Muscle layer of colon (tissue), 2 donors: Measurements from ENCODE around the gene ITGA4.

Source experiments
- H3K27ac ChIP-seq: one replicate; pipeline ENCODE4 v1.7.0; 2013; ENCODE audit warnings: low read depth, mild to moderate bottlenecking, low read length, moderate library complexity
- H3K27me3 ChIP-seq, 2 donors: one replicate each; pipeline ENCODE4 v1.7.0; 2013; ENCODE audit warnings: low read length in 2 of 2, mild to moderate bottlenecking in 2 of 2; ENCODE audit not compliant: insufficient read depth in 2 of 2, control insufficient read depth in 1 of 2
- H3K36me3 ChIP-seq: one replicate; pipeline ENCODE4 v1.7.0; 2013; ENCODE audit warnings: mild to moderate bottlenecking, low read length; ENCODE audit not compliant: insufficient read depth
- H3K4me1 ChIP-seq: one replicate; pipeline ENCODE4 v1.7.0; 2013; ENCODE audit warnings: mild to moderate bottlenecking, low read length; ENCODE audit not compliant: insufficient read depth
- H3K4me3 ChIP-seq, 2 donors: one replicate each; pipeline ENCODE4 v1.7.0; 2013; ENCODE audit warnings: low read length in 2 of 2, low read depth in 1 of 2, mild to moderate bottlenecking in 1 of 2, moderate library complexity in 1 of 2
- H3K9ac ChIP-seq: one replicate; pipeline ENCODE4 v1.7.0; 2013; ENCODE audit warnings: low read length
- H3K9me3 ChIP-seq: one replicate; pipeline ENCODE4 v1.7.0; 2013; ENCODE audit warnings: mild to moderate bottlenecking, low read length
- donor health status: abdominal sarcoma.
- donor health status: Adenocarcinoma of cecum.

ITGA4 gene

DNA sequence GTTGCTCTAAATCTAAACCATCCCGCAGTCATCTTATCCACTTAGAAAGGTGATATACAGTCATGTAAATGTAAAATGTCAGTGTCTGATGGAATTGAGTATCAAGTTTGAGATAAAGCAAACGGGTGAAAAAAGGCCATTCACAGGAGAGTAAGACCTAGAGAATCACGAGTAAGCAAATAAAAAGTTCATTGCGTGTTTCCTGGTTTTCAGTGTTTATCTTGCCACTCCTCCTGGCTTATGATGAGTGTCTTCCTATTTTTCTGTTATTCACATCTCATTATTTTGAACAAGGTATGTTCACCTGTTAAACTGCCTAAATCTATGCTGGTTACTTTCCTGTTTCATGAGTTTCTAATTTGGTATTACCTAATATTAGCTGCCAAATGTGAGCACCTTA, 68.8 kb downstream of the ITGA4 start:
- no peak overlapping the region for H3K9ac ChIP-seq
- H3K36me3 ChIP-seq = no peaks in the 10 kb centered on the region
- no peak overlapping the region for H3K4me3 ChIP-seq
- H3K9me3 ChIP-seq = no peaks in the 10 kb centered on the region
- no peak overlapping the region for H3K27ac ChIP-seq
- H3K4me1 ChIP-seq = no peaks in the 10 kb centered on the region
- H3K27me3 ChIP-seq = no peaks in the 10 kb centered on the region

DNA sequence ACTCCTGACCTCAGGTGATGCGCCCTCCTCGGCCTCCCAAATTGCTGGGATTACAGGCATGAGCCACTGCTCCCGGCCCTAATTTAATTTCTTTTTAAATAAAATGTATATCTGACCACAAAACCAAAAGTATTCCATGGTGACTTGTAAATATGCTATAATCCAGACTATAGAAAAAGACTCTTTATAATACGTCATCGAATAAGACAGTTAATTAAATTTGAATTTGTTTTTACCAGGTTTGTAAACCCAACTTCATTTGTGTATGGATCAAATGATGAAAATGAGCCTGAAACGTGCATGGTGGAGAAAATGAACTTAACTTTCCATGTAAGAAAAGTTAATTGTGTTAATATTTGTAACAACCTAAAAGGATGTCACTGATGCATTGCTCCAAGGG, 69.9 kb downstream of the ITGA4 start:
- H3K9ac ChIP-seq = no peak overlapping the region
- no peak overlapping the region for H3K27ac ChIP-seq
- no peaks in the 10 kb centered on the region for H3K27me3 ChIP-seq
- H3K9me3 ChIP-seq = no peaks in the 10 kb centered on the region
- H3K4me3 ChIP-seq = no peak overlapping the region
- no peaks in the 10 kb centered on the region for H3K4me1 ChIP-seq
- no peaks in the 10 kb centered on the region for H3K36me3 ChIP-seq

DNA sequence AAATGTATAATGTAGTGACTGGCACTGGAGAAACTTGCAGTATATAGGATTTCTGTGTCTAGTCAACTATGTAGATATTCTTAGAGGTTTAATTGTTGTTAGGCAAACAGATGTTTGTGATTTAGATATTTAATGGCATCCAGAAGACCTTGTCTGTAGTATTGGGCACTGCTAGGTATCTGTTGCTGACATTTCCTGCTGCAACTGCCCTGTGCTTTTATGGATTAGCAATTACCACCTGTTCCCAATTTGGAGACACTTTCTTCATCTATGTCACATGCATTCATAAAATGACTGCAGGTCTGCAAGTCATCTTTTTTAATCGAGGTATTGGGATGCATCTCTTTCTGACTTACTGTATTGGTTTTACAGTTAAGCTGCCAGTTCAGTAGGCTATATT, 71.3 kb downstream of the ITGA4 start:
- Histone ChIP-seq H3K27ac (no peak overlapping the region), H3K4me3 (no peak overlapping the region), H3K9me3 (no peaks in the 10 kb centered on the region), H3K4me1 (no peaks in the 10 kb centered on the region), H3K27me3 (no peaks in the 10 kb centered on the region), H3K9ac (no peak overlapping the region), H3K36me3 (no peaks in the 10 kb centered on the region)

- H3K4me1 ChIP-seq = no peaks in the 10 kb centered on the region
- H3K27ac ChIP-seq = no peak overlapping the region
- H3K9me3 ChIP-seq = no peaks in the 10 kb centered on the region
- no peaks in the 10 kb centered on the region for H3K27me3 ChIP-seq
- no peaks in the 10 kb centered on the region for H3K36me3 ChIP-seq
- H3K4me3 ChIP-seq = no peak overlapping the region
- no peak overlapping the region for H3K9ac ChIP-seq
These were observed 79.5 kb downstream of the ITGA4 start for GRCh38 chr2:181536730-181537129.

GRCh38 chr2:181540421-181540820, 83.2 kb downstream of the ITGA4 start:
- no peaks in the 10 kb centered on the region for H3K36me3 ChIP-seq
- no peak overlapping the region for H3K27ac ChIP-seq
- no peaks in the 10 kb centered on the region for H3K4me1 ChIP-seq
- no peaks in the 10 kb centered on the region for H3K9me3 ChIP-seq
- no peak overlapping the region for H3K9ac ChIP-seq
- no peaks in the 10 kb centered on the region for H3K27me3 ChIP-seq
- H3K4me3 ChIP-seq = no peak overlapping the region

GRCh38 chr2:181542170-181542569, 85.0 kb downstream of the ITGA4 start:
- Histone ChIP-seq H3K9me3 (no peaks in the 10 kb centered on the region), H3K36me3 (no peaks in the 10 kb centered on the region), H3K27ac (no peak overlapping the region), H3K27me3 (no peaks in the 10 kb centered on the region), H3K4me1 (no peaks in the 10 kb centered on the region), H3K4me3 (no peak overlapping the region), H3K9ac (no peak overlapping the region)

- no peak overlapping the region for H3K4me3 ChIP-seq
These were observed 88.9 kb downstream of the ITGA4 start for GRCh38 chr2:181546086-181546485.

DNA sequence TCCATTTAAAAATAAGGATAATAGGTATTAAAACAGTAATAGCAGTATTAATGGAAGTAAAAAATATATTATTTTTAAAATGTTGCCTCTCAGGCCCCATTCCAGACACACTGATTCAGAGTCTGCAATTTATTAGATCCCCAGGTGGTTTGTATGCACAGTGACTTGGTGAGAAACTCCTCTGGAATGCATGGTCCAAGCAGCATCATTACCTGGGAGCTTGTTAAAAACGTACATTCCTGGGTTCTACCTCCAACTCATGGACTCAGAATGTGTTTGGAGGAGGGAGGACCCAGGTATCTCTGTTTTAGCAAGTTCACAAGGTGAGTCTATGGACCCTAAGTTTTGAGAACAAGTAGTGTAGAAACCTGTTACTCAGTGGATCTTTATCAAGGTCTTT, 95.6 kb downstream of the ITGA4 start:
- no peaks in the 10 kb centered on the region for H3K36me3 ChIP-seq
- no peaks in the 10 kb centered on the region for H3K27me3 ChIP-seq
- no peak overlapping the region for H3K27ac ChIP-seq
- no peaks in the 10 kb centered on the region for H3K9me3 ChIP-seq
- no peak overlapping the region for H3K9ac ChIP-seq
- no peaks in the 10 kb centered on the region for H3K4me1 ChIP-seq
- H3K4me3 ChIP-seq = no peak overlapping the region

More at GRCh38 chr2:181546086-181546485, 88.9 kb downstream of the ITGA4 start:
- no peak overlapping the region for H3K27ac ChIP-seq
- H3K9me3 ChIP-seq = no peaks in the 10 kb centered on the region
- no peaks in the 10 kb centered on the region for H3K27me3 ChIP-seq
- no peaks in the 10 kb centered on the region for H3K36me3 ChIP-seq
- no peaks in the 10 kb centered on the region for H3K4me1 ChIP-seq
- no peak overlapping the region for H3K9ac ChIP-seq

GRCh38 chr2:181553244-181553643, 96.1 kb downstream of the ITGA4 start:
- Histone ChIP-seq H3K4me3 (no peak overlapping the region), H3K27me3 (no peaks in the 10 kb centered on the region), H3K4me1 (no peaks in the 10 kb centered on the region), H3K36me3 (no peaks in the 10 kb centered on the region), H3K27ac (no peak overlapping the region), H3K9me3 (no peaks in the 10 kb centered on the region), H3K9ac (no peak overlapping the region)

DNA sequence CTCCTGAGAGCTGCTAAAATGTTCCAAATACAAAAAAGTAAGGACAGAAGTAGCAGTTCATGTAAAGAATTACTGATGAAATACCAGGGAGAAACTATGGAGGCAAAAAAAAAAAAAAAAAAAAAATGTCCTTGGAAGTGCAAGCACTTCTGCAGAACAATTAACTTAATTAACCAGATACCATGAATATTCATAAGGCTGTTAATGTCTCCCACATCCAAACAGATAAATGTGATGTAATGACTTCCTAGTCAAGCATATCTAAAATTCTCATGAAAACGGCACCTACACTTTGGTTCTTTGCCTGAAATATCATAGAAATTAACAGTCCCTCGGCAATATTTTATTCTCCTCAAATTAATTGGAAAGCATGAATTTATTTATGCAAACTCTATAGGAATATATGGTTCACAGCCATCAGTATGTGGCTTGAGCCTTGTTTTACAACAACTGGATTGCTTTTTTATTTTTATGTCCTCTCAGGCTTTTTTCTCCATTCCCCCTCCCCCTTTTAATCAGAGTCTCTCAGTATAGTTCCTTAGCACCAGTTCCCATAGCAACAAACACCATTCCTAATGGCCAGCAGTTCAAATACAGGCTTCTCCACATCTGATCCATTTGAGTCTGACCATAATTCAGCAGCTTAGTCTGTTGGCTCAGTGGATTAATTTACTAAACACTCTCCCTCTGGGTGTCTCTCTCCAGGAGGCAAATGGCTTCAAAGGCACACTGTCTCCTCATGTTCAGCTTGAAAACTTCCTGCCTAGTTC, 97.1 kb downstream of the ITGA4 start:
- Histone ChIP-seq H3K4me1 (no peaks in the 10 kb centered on the region), H3K4me3 (no peak overlapping the region), H3K9ac (no peak overlapping the region), H3K9me3 (no peaks in the 10 kb centered on the region), H3K27me3 (no peaks in the 10 kb centered on the region), H3K27ac (no peak overlapping the region), H3K36me3 (no peaks in the 10 kb centered on the region)

DNA sequence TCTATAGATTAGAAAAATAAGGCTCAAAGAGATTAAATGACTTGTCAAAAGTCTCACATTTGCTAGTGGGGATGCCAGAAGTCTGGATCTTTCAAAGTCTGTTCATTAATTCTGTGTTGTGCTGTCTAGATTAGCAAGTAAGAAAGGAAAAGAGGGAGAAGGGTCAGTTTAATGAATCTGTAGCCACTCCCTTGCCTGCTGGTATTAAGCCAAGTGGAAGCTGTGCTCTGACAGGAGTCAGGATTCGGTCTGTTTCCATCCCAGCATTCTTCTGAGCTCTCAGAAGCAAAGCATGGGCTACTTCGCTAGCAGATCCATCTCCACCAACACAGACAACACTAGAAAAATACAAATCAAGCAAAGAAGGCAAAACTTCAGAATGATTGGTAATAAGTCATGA, 101.2 kb downstream of the ITGA4 start:
- Histone ChIP-seq H3K9ac (no peak overlapping the region), H3K9me3 (no peaks in the 10 kb centered on the region), H3K27me3 (no peaks in the 10 kb centered on the region), H3K27ac (no peak overlapping the region), H3K4me3 (no peak overlapping the region), H3K4me1 (no peaks in the 10 kb centered on the region), H3K36me3 (no peaks in the 10 kb centered on the region)

DNA sequence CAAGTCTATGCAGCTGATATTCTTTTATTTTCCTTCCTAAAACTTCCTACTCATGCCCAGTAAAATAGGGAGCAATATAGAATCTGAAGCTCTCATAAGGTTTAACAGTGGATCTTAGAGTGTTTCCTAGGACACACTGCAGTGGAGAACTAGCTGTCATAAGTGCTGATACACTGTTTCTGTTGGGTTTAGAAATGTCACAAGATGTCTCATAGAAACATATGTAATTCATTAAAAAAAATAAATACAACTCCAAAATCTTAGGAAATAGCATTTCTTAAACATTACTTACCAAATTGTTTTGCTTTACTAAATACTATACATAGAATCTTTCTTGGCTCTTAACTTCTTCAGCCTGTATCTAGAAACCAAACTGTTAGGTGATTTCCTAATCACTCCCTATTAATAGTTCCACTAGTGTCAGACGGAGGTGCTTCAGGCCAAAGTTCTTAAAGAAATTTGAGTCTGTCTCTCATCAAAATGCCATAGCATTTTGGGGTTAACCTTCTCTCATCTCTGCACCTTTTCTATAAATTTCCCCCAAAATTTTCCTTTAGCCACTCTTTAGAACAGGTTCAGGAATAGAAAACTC, 106.0 kb downstream of the ITGA4 start:
- Histone ChIP-seq H3K9ac (no peak overlapping the region), H3K4me3 (no peak overlapping the region), H3K27ac (no peak overlapping the region), H3K36me3 (no peaks in the 10 kb centered on the region), H3K9me3 (no peaks in the 10 kb centered on the region), H3K27me3 (no peaks in the 10 kb centered on the region), H3K4me1 (no peaks in the 10 kb centered on the region)
